ENCODE data around the gene DUOX1. TPM values are rescaled to one million over a fixed set of nuclear protein-coding genes. Genes with fewer than 3 reads are reported as not detected.

Gene DUOX1
- total and polyA plus RNA-seq, 9 of the 15 experiments (the other 6 are each of a cell fraction or from before 2014, with no cell fraction given): 0.01 to 0.22 (median 0.01) TPM; not detected in 6

DNA sequence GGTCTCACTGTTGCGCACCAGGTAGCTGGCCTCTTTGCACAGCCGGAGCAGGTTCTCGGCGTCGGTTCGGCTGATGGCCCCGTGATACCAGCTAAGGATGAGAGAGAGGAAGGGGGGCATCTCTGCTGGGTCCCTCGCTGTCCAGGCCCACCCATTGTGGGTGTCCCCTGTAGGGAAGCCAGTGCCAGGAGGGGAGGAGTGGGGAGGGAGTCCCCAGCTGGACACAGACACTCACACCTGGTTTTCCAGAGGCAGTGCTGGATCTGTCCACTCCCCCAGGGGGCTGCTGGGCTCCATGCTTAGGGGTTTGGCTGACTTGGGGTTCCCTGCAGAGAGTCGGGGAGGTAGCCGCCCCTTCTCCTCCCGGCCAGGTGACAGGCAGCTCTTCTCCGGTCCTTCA lies 42.1 kb downstream of the DUOX1 start:
- no peaks in the 10 kb centered on the region for H3K36me3 ChIP-seq (ENCODE audit: control insufficient read depth, insufficient read depth, low read length)
- ATAC-seq (no peak), DNase-seq (ENCODE audit: extremely low read depth in 1 of 4, low spot score in 3 of 4) (no peak), FAIRE-seq (no peak)
- peak overlapping the region in 1 of 2 experiments; percentile 59; a peak in 1 of 4 replicates for H3K9ac ChIP-seq (ENCODE audit: insufficient read depth in 1 of 2, low read depth in 2 of 2, low read length in 2 of 2)
- ChIA-PET CTCF (ENCODE audit: low intra/inter-chr PET ratio) (no interaction called here), POLR2A (interaction anchor here (1.0 kb wide), 1 partner anchor 39 kb away, joined by 3 read pairs; no protein-coding TSS in a partner anchor)
- no peak overlapping the region for H2AFZ ChIP-seq (ENCODE audit: low read depth, low read length)
- no peaks in the 10 kb centered on the region for H3K79me2 ChIP-seq (ENCODE audit: control insufficient read depth, insufficient read depth, low read length)
- no peaks in the 10 kb centered on the region for H3K9me1 ChIP-seq (ENCODE audit: control insufficient read depth, insufficient read depth, low read length)
- BruUV-seq (replicated peaks): no TSS peak
- intact Hi-C loops (cut with micrococcal nuclease) (no loop called here), in situ Hi-C loops (cut with MboI) (no loop called here)
- H3K9me3 ChIP-seq (replicated peaks; ENCODE audit: control insufficient read depth, insufficient read depth, low read depth, low read length): no peaks in the 10 kb centered on the region
- no peaks in the 10 kb centered on the region for H3K27me3 ChIP-seq (ENCODE audit: control insufficient read depth in 2 of 2, insufficient read depth in 2 of 2, low read length in 2 of 2)
- H3K4me1 ChIP-seq (replicated peaks in 1 of 2; ENCODE audit: control insufficient read depth in 2 of 2, insufficient read depth in 2 of 2, low read length in 2 of 2): peaks cover 28 to 39% of the 10 kb centered on the region in 2 experiments
- TF ChIP-seq, protein P1, sequence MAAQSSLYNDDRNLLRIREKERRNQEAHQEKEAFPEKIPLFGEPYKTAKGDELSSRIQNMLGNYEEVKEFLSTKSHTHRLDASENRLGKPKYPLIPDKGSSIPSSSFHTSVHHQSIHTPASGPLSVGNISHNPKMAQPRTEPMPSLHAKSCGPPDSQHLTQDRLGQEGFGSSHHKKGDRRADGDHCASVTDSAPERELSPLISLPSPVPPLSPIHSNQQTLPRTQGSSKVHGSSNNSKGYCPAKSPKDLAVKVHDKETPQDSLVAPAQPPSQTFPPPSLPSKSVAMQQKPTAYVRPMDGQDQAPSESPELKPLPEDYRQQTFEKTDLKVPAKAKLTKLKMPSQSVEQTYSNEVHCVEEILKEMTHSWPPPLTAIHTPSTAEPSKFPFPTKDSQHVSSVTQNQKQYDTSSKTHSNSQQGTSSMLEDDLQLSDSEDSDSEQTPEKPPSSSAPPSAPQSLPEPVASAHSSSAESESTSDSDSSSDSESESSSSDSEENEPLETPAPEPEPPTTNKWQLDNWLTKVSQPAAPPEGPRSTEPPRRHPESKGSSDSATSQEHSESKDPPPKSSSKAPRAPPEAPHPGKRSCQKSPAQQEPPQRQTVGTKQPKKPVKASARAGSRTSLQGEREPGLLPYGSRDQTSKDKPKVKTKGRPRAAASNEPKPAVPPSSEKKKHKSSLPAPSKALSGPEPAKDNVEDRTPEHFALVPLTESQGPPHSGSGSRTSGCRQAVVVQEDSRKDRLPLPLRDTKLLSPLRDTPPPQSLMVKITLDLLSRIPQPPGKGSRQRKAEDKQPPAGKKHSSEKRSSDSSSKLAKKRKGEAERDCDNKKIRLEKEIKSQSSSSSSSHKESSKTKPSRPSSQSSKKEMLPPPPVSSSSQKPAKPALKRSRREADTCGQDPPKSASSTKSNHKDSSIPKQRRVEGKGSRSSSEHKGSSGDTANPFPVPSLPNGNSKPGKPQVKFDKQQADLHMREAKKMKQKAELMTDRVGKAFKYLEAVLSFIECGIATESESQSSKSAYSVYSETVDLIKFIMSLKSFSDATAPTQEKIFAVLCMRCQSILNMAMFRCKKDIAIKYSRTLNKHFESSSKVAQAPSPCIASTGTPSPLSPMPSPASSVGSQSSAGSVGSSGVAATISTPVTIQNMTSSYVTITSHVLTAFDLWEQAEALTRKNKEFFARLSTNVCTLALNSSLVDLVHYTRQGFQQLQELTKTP (IDR thresholded peaks at IDR 0.05; ENCODE audit: low read depth in 1 of 2, partially characterized antibody in 2 of 2): no peak
- TF ChIP-seq YBX1 (IDR thresholded peaks at IDR 0.05): no peak
- no peaks in the 10 kb centered on the region; the same call in 1 of the 2 replicates for H4K20me1 ChIP-seq (replicated peaks; ENCODE audit: control insufficient read depth, insufficient read depth, low read length)
- no peak overlapping the region for H3K27ac ChIP-seq (ENCODE audit: extremely low read depth, low read depth, low read length)
- WGBS (ENCODE audit: insufficient coverage, low coverage, missing lambda C conversion rate): 66% methylated on average over 10 of the region's 12 CpGs
- no peak overlapping the region for H3K4me2 ChIP-seq (ENCODE audit: insufficient read depth, low read length)
- H3K4me3 ChIP-seq: no peak overlapping the region
